Ovary (tissue), 9 donors: ENCODE measurements around the gene GABRG3. TPM values are rescaled to one million over a fixed set of nuclear protein-coding genes. Genes with fewer than 3 reads are reported as not detected.

Source experiments
- DNase-seq, 5 donors: peaks; one replicate each; pipeline ENCODE4 v3.0.0-alpha.2; 2019 to 2020
- H3K27ac ChIP-seq, 2 donors: fragments of 200-600 bp; one replicate each; pipeline versions ENCODE4 v1.5.1 to v1.8.0; 2019 to 2022
- H3K27me3 ChIP-seq: fragments of 200-600 bp; one replicate; pipeline ENCODE4 v1.8.0; 2022
- H3K36me3 ChIP-seq: fragments of 200-600 bp; sonication (generic); one replicate; pipeline ENCODE4 v1.5.1; 2019
- H3K4me1 ChIP-seq: one replicate; pipeline ENCODE4 v1.8.1; 2013; ENCODE audit warnings: mild to moderate bottlenecking, moderate library complexity; ENCODE audit not compliant: insufficient read depth
- H3K4me3 ChIP-seq: fragments of 200-600 bp; sonication (generic); one replicate; pipeline ENCODE4 v1.5.1; 2017
- H3K9me3 ChIP-seq, 2 donors: fragments of 200-600 bp in 1 of 2; sonication (generic) in 1 of 2; one replicate each; pipeline versions ENCODE4 v1.5.1 to v1.8.1; 2013 to 2019; ENCODE audit warnings: mild to moderate bottlenecking in 1 of 2, moderate library complexity in 1 of 2
- EP300 ChIP-seq: sonication (generic); formaldehyde crosslinking; IDR thresholded peaks from one replicate; pipeline ENCODE4 v1.6.1; 2017; ENCODE audit warnings: antibody characterized with exemption
- POLR2A ChIP-seq: fragments of 450-650 bp; IDR thresholded peaks from one replicate; pipeline ENCODE4 v1.6.1; 2017; ENCODE audit warnings: antibody characterized with exemption, mild to moderate bottlenecking, moderate library complexity
- WGBS, 3 donors: extraction: QIAGEN DNeasy Blood & Tissue Kit in 1 of 3; methylation state at CpG; one replicate each; pipeline versions ENCODE4 v1.1.5 to v1.1.7; 2013 to 2017; 5-methylcytosine and 5-hydroxymethylcytosine counted together
- intact Hi-C, 4 donors: fragments of 100-400 bp; cut with DNase I; formaldehyde crosslinking; loops; one replicate each; pipeline versions ENCODE4 v1.11.0 to v1.15.1; 2022 to 2023
- polyA plus RNA-seq, 2 donors: library from polyadenylated mRNA; stranded (reverse); fragments of 200-250 nt in 1 of 2; fragments of 350-450 nt in 1 of 2; fragmentation: Illumina TruSeq in 1 of 2; extraction: RNeasy Lipid Tissue Mini Kit (QIAGEN cat#74804) in 1 of 2; gene quantifications; one replicate each; pipeline ENCODE4 v1.2.3, GENCODE V29; 2013 to 2014
- total RNA-seq, 7 donors: library from RNA; depleted of rRNA in 2 of 7; stranded (reverse); fragments of >200 nt in 2 of 7; fragmentation: NEBNext Ultra II Directional in 3 of 7; extraction: Animal tissue kit (Norgen Biotek cat#: 25700) in 3 of 7; gene quantifications; one replicate each; pipeline versions ENCODE4 v1.1.0 to v1.2.4, GENCODE V29; 2016 to 2023
- TF ChIP-seq, protein P1 (sequence below), 3 donors: fragments of 450-650 bp in 2 of 3; fragments of 200-600 bp in 1 of 3; IDR thresholded peaks; one replicate each; pipeline versions ENCODE4 v1.5.1 to v1.8.0; 2016 to 2022; ENCODE audit warnings: antibody characterized with exemption in 3 of 3, mild to moderate bottlenecking in 1 of 3
- donor health status: DM: no; HTN: no; CAD: no; lungs with moderate emphysema.
- donor health status: DM: no; HTN: no; CAD: no.
- donor health status: Bipolar disorder and iron deficiency.
- donor health status: DM: yes; HTN: yes; CAD: no.
- donor health status: DM: no; HTN: no; CAD: no.
- donor health status: DM: yes; HTN: yes; CAD: no.

GABRG3 gene
- total and polyA plus RNA-seq, 9 donors: 0.01 to 0.18 (median 0.13) TPM; not detected in 6

DNA sequence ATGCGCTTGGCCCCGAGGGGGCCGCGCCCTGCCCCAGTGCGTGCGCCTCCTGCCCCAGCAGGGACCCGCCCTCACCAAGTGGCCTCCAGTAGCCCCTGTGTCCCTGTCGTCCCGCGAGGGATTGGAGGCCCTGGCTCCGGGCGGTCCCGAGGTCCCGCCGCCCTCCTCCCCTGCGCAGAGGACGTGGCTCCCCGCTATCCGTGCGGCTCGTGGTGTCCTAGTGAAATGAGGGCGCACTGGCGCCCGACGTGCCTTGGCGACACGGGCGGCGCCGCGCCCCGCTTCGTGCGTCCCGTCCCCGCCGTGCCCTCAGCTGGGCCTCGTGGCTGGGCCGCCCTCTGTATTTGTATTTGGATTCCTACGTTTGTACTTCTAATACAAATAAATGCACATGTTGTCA lies 570.6 kb downstream of the GABRG3 start:
- Histone ChIP-seq H3K27me3 (no peaks in the 10 kb centered on the region), H3K9me3 (no peaks in the 10 kb centered on the region), H3K27ac (no peak overlapping the region), H3K4me3 (no peak overlapping the region), H3K36me3 (no peaks in the 10 kb centered on the region), H3K4me1 (no peaks in the 10 kb centered on the region)
- TF ChIP-seq, protein P1, sequence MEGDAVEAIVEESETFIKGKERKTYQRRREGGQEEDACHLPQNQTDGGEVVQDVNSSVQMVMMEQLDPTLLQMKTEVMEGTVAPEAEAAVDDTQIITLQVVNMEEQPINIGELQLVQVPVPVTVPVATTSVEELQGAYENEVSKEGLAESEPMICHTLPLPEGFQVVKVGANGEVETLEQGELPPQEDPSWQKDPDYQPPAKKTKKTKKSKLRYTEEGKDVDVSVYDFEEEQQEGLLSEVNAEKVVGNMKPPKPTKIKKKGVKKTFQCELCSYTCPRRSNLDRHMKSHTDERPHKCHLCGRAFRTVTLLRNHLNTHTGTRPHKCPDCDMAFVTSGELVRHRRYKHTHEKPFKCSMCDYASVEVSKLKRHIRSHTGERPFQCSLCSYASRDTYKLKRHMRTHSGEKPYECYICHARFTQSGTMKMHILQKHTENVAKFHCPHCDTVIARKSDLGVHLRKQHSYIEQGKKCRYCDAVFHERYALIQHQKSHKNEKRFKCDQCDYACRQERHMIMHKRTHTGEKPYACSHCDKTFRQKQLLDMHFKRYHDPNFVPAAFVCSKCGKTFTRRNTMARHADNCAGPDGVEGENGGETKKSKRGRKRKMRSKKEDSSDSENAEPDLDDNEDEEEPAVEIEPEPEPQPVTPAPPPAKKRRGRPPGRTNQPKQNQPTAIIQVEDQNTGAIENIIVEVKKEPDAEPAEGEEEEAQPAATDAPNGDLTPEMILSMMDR (IDR thresholded peaks at IDR 0.05): no peak
- no peak for TF ChIP-seq POLR2A
- intact Hi-C loops: no loop called here
- WGBS, 3 donors: 94 to 99% (median 96%) methylated on average over 40 of the region's 40 CpGs
- DNase-seq: no peak

DNA sequence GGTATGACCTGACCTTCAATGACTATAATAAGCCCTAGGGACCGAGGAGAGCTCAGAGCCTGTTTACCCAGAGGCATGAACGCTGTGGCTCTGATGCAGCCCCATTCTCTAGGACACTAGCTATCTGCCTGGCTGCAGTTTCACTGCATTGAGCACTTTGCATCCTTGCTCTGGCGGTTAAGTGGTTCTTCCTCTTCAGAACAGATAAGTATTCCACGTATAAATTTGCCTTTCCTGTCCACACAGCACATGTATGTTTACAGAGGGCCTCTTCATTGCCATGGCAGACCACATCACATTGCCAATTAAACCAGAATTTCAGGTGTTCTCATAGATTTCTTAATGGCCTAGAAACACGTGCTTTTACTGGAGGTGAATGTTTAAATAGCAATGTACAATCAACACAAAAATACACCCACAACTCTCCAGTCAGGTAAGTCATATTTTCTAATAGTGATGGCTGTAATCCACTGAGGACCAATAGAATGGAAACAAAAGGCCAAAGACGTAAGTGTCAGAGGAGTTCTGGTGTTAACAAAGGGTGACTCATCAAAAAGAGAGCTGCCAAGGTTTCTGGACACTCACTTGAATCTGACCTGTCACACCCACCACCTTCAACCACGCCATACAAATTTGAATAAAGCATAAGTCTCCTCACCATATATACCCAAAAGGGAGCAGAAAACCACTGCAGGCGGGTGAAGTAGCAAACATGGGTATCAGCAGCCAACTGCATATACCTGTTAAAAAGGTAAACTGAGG lies 574.7 kb downstream of the GABRG3 start:
- TF ChIP-seq POLR2A: no peak
- TF ChIP-seq, protein P1 (IDR thresholded peaks at IDR 0.05): no peak
- no peak for TF ChIP-seq EP300
- Histone ChIP-seq H3K27ac (no peak overlapping the region), H3K27me3 (no peaks in the 10 kb centered on the region), H3K4me1 (no peaks in the 10 kb centered on the region), H3K36me3 (no peaks in the 10 kb centered on the region), H3K4me3 (no peak overlapping the region), H3K9me3 (no peaks in the 10 kb centered on the region)
- intact Hi-C loops: no loop called here
- 68 to 78% (median 72%) methylated on average over 8 of the region's 8 CpGs for WGBS, 3 donors
- DNase-seq: no peak

DNA sequence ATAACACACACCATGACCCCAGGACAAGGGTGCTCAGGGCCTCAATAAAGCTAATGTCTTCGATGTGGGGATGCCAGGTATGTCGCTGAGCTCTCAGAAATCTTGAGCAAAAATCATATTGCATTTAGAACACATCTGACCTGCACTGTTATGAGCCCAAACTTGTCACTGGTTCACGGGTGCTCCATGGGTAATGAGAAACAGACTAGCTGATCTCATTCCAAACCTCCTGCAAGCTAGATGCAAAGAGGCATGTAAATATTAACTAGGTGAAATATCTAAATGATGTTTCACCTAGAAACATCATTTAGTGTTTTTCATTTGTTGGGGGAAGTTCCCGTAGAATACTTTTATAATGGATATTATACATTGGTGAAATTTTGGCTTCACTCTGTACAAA lies 578.8 kb downstream of the GABRG3 start:
- Histone ChIP-seq H3K27me3 (no peaks in the 10 kb centered on the region), H3K27ac (no peak overlapping the region), H3K4me3 (no peak overlapping the region), H3K9me3 (no peaks in the 10 kb centered on the region), H3K36me3 (no peaks in the 10 kb centered on the region), H3K4me1 (no peaks in the 10 kb centered on the region)
- intact Hi-C loops: no loop called here
- DNase-seq: no peak
- TF ChIP-seq EP300 (no peak), POLR2A (no peak)
- TF ChIP-seq, protein P1 (IDR thresholded peaks at IDR 0.05): no peak
- 57 to 62% (median 58%) methylated on average over 4 of the region's 4 CpGs for WGBS, 3 donors

DNA sequence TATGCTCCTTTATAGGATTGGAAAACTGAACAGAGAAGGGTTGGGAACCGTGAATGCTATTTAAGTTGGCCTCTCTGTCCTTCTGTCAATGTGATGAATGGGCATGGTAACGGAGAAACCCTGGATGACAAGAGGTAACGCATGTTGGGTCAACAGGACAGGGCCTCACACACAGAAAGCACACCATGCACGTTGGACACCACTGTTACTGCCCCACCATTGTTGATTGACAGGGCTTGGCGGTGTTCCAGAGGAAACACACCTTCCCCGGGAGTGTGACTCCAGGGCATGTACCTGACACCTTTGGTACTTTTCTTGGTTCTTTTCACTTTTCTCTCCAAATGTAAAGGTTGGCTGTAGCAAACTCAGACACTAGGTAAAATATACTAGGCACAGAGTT lies 579.7 kb downstream of the GABRG3 start:
- no peaks in the 10 kb centered on the region for H3K9me3 ChIP-seq
- H3K36me3 ChIP-seq: no peaks in the 10 kb centered on the region
- H3K27me3 ChIP-seq: no peaks in the 10 kb centered on the region
- H3K27ac ChIP-seq: no peak overlapping the region
- WGBS, 3 donors: 71 to 84% (median 72%) methylated on average over 6 of the region's 6 CpGs
- DNase-seq: no peak
- intact Hi-C loops: no loop called here
- TF ChIP-seq POLR2A (no peak), EP300 (no peak)
- TF ChIP-seq, protein P1 (IDR thresholded peaks at IDR 0.05): no peak
- H3K4me1 ChIP-seq: no peaks in the 10 kb centered on the region
- no peak overlapping the region for H3K4me3 ChIP-seq
